ENCODE data around the gene DNAJB5.
A peak's percentile ranks its signal among the peaks of the same experiment; 100 is the strongest.
"Not testable (repeated sequence)": the region's sequence is repeated elsewhere in the genome, so short reads cannot be mapped to it uniquely, and the experiment has no call there.

The DNAJB5 gene

DNA sequence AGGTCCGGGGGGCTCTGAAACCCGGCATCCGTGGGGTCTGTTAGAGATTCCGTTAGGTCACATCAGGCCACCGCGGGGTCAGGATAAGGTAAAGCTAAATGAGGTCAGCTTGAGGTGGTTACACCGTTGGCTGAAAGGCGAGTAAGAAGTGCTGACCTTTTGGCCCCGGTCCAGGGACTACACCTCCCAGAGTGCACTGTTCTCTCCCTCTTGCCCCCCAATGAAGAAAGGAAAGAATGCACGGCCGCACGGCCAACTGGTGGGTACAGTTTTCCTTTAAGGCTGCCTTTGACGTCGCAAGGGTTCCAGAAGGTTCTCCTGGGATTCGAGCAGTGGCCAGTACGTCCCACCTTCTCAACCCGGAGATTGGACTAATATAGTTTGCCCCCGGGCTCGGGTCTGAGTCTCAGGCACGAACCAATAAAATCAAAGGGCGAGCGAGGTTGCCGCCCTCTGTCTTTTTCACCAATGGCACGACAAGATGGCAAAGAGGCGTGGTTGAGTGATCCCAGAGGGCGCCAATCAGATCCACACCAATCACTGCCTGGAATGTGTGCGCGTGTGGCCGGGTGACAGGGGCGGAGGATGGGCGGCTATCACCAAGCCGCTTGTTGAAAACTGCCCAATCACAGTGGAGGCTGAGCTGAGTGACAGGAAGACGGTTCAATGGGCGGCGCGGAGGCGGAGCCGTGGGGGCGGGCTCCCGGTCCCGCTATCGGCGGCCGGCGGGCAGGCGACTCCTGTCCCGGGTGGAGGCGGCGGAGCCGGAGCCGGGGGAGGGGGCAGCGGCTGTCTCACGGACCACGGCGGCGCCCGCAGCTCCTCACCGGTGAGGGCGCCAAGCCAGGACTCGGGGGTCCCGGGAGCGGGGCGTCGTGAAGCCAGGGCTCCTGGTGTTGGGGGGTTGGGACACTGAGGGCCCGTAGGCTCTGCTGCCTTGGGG, at the start of gene DNAJB5:
DNAJB5 (plus strand) TSS at position 743 of the 943 bp plus-strand sequence. CDS start 886 bp downstream, outside the sequence.
- Histone ChIP-seq H3K79me2 (ENCODE audit: low read length) (peaks cover 16% of the 10 kb centered on the region), H2AFZ (ENCODE audit: low read depth, low read length) (peak within 1 kb of the TSS; percentile 86), H3K36me3 (replicated peaks; ENCODE audit: low read depth, low read length) (peaks cover 4% of the 10 kb centered on the region), H3K27ac (ENCODE audit: low read length) (peak within 1 kb of the TSS; percentile 67), H3K4me3 (ENCODE audit: low read length) (peak within 1 kb of the TSS; percentile 91), H3K9me3 (ENCODE audit: insufficient read depth, low read length) (no peaks in the 10 kb centered on the region), H3K4me2 (ENCODE audit: low read length) (peak within 1 kb of the TSS; percentile 94), H4K20me1 (ENCODE audit: insufficient read depth, low read length) (peaks cover 5% of the 10 kb centered on the region; the same call in 1 of the 2 replicates), H3K27me3 (ENCODE audit: low read depth, low read length) (no peaks in the 10 kb centered on the region), H3K9ac (ENCODE audit: low read length) (peak within 1 kb of the TSS; percentile 84), H3K4me1 (ENCODE audit: low read length) (peaks cover 78% of the 10 kb centered on the region)
- TF ChIP-seq, protein P1, sequence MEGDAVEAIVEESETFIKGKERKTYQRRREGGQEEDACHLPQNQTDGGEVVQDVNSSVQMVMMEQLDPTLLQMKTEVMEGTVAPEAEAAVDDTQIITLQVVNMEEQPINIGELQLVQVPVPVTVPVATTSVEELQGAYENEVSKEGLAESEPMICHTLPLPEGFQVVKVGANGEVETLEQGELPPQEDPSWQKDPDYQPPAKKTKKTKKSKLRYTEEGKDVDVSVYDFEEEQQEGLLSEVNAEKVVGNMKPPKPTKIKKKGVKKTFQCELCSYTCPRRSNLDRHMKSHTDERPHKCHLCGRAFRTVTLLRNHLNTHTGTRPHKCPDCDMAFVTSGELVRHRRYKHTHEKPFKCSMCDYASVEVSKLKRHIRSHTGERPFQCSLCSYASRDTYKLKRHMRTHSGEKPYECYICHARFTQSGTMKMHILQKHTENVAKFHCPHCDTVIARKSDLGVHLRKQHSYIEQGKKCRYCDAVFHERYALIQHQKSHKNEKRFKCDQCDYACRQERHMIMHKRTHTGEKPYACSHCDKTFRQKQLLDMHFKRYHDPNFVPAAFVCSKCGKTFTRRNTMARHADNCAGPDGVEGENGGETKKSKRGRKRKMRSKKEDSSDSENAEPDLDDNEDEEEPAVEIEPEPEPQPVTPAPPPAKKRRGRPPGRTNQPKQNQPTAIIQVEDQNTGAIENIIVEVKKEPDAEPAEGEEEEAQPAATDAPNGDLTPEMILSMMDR (IDR thresholded peaks at IDR 0.05; ENCODE audit: low read depth, low read length) = no peak
- TF ChIP-seq EZH2phosphoT487 (IDR thresholded peaks at IDR 0.05; ENCODE audit: low read depth) = no peak

DNA sequence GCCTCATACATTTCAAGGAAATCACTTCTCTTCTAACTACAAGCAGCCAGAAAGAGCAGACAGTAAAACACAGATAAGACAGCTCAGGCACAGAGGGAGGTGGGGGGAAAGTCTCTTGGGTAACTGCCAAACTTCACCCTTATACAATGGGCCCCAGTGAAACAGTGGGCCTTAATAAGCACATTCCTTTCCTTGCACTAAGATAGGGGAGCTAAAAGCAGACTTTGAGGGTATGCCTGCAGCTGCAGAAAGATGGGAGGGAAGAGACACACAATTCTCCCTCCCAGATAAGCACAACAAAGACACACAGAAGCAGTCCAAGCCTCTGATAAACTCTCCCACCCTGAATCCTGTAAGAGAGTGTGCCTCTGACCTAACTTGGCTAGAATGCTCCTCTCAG, 49.6 kb upstream of the DNAJB5 start:
- not testable (repeated sequence) for H3K79me2 ChIP-seq (ENCODE audit: low read length); H3K9ac ChIP-seq (ENCODE audit: low read length); H3K9me3 ChIP-seq (ENCODE audit: insufficient read depth, low read length); H3K36me3 ChIP-seq (replicated peaks; ENCODE audit: low read depth, low read length); H3K4me2 ChIP-seq (ENCODE audit: low read length); H2AFZ ChIP-seq (ENCODE audit: low read depth, low read length); H3K27ac ChIP-seq (ENCODE audit: low read length); H3K27me3 ChIP-seq (ENCODE audit: low read depth, low read length); H4K20me1 ChIP-seq (ENCODE audit: insufficient read depth, low read length); H3K4me1 ChIP-seq (ENCODE audit: low read length); H3K4me3 ChIP-seq (ENCODE audit: low read length)

DNA sequence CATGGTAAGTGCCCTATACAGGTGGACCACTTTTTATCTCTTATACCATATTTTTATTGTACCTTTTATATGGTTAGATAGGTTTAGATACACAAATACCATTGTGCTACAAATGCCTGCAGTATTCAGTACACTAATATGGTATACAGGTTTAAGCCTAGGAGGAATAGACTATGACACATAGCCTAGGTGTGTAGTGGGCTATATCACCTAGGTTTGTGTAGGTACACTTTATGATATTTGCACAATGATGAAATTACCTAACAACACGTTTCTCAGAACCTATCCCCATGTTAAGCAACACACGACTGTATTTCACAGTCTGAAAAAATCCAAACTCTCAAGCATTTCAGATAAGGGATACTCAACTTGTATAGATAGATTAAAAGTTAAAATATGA, 41.1 kb upstream of the DNAJB5 start:
- Histone ChIP-seq H3K79me2 (ENCODE audit: low read length) (no peaks in the 10 kb centered on the region), H3K9ac (ENCODE audit: low read length) (no peak overlapping the region), H3K36me3 (replicated peaks; ENCODE audit: low read depth, low read length) (no peaks in the 10 kb centered on the region), H3K27me3 (ENCODE audit: low read depth, low read length) (peaks cover 29% of the 10 kb centered on the region), H3K4me1 (ENCODE audit: low read length) (no peaks in the 10 kb centered on the region), H4K20me1 (ENCODE audit: insufficient read depth, low read length) (no peaks in the 10 kb centered on the region), H3K27ac (ENCODE audit: low read length) (no peak overlapping the region), H3K4me3 (ENCODE audit: low read length) (no peak overlapping the region), H3K9me3 (ENCODE audit: insufficient read depth, low read length) (no peaks in the 10 kb centered on the region), H2AFZ (ENCODE audit: low read depth, low read length) (no peak overlapping the region), H3K4me2 (ENCODE audit: low read length) (no peak overlapping the region)
- no peak for TF ChIP-seq EZH2phosphoT487 (IDR thresholded peaks at IDR 0.05; ENCODE audit: low read depth)
- TF ChIP-seq, protein P1 (IDR thresholded peaks at IDR 0.05; ENCODE audit: low read depth, low read length) = no peak

DNA sequence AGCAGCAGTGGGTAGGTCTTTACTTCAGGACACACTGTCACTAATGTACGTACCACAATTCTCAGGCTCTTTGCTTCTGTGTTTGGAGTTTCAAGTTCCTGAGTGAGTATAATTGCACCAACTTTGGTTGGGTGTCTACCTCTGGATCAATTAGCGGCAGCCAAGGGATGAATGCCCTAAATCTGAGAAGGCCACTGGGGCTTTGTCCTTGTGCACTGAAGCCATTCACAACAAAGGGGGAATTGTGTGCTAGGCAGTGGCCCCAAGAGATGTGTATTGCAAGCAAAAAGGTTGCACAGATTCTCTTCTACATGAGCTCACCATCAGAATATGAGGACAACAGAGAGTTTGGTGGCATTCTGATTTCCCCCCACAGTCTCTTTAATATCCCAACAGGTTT, 35.3 kb upstream of the DNAJB5 start:
- Histone ChIP-seq H3K36me3 (replicated peaks; ENCODE audit: low read depth, low read length) (no peaks in the 10 kb centered on the region), H3K27ac (ENCODE audit: low read length) (no peak overlapping the region), H3K4me2 (ENCODE audit: low read length) (no peak overlapping the region), H3K9ac (ENCODE audit: low read length) (no peak overlapping the region), H3K79me2 (ENCODE audit: low read length) (no peaks in the 10 kb centered on the region), H2AFZ (ENCODE audit: low read depth, low read length) (no peak overlapping the region), H3K4me1 (ENCODE audit: low read length) (peaks cover 9% of the 10 kb centered on the region; the same call in 1 of the 2 replicates), H3K9me3 (ENCODE audit: insufficient read depth, low read length) (no peaks in the 10 kb centered on the region), H3K27me3 (ENCODE audit: low read depth, low read length) (peaks cover 57% of the 10 kb centered on the region), H4K20me1 (ENCODE audit: insufficient read depth, low read length) (no peaks in the 10 kb centered on the region), H3K4me3 (ENCODE audit: low read length) (no peak overlapping the region)
- no peak for TF ChIP-seq EZH2phosphoT487 (IDR thresholded peaks at IDR 0.05; ENCODE audit: low read depth)
- TF ChIP-seq, protein P1 (IDR thresholded peaks at IDR 0.05; ENCODE audit: low read depth, low read length) = no peak

DNA sequence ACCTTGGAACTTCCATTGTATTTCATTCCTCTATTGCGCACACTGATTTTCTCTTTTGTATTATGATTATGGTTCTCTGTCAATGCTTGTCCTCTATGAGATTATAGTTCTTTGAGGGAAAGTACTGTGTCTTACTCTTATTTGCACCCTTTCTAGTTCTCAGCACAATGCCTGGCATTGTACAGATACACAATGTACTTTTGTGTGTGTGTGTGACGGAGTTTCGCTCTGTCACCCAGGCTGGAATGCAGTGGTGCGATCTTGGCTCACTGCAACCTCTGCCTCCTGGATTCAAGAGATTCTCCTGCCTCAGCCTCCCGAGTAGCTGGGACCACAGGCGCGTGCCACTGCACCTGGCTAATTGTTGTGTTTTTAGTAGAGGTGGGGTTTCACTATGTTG, 33.5 kb upstream of the DNAJB5 start:
- H3K79me2 ChIP-seq (ENCODE audit: low read length); H3K9me3 ChIP-seq (ENCODE audit: insufficient read depth, low read length); H3K4me1 ChIP-seq (ENCODE audit: low read length); H3K9ac ChIP-seq (ENCODE audit: low read length); H3K4me2 ChIP-seq (ENCODE audit: low read length); H3K4me3 ChIP-seq (ENCODE audit: low read length); H3K27ac ChIP-seq (ENCODE audit: low read length); H4K20me1 ChIP-seq (ENCODE audit: insufficient read depth, low read length); H2AFZ ChIP-seq (ENCODE audit: low read depth, low read length); H3K36me3 ChIP-seq (replicated peaks; ENCODE audit: low read depth, low read length): not testable (repeated sequence)
- H3K27me3 ChIP-seq (ENCODE audit: low read depth, low read length) = peaks cover 70% of the 10 kb centered on the region
